OCI-LY7 (cell line): ENCODE data around the gene TMTC2. TPM values are rescaled to one million over a fixed set of nuclear protein-coding genes. Genes with fewer than 3 reads are reported as not detected.

ENCODE experiments used
- BruUV-seq: library from RNA; stranded (reverse); fragments of 400-500 nt; replicated peaks from 2 replicates; lab custom pipeline; 2021; lab: Mats Ljungman, UMichigan
- CTCF ChIA-PET: fragments of 300-600 bp; sonication (Branson Sonifier 250); formaldehyde crosslinking; loops from one replicate; lab custom pipeline; 2022; ENCODE audit warnings: antibody characterized with exemption; ENCODE audit not compliant: unreplicated experiment; lab: Charles Lee
- POLR2A ChIA-PET: fragments of 300-600 bp; sonication (Branson Sonifier 250); formaldehyde crosslinking; loops from one replicate; lab custom pipeline; 2022; ENCODE audit warnings: antibody characterized with exemption; lab: Charles Lee
- DNase-seq: peaks from one replicate; pipeline ENCODE4 v3.0.0-alpha.2; 2015; ENCODE audit warnings: low spot score
- H2AFZ ChIP-seq: fragments of 200-600 bp; sonication (generic), shearing (Covaris generic); 2 replicates; pipeline ENCODE4 v1.6.1; 2014; ENCODE audit warnings: mild to moderate bottlenecking, antibody characterized with exemption, low read length, moderate library complexity
- H3K27ac ChIP-seq: fragments of 200-600 bp; sonication (generic); 2 replicates; pipeline ENCODE4 v1.5.1; 2014; ENCODE audit warnings: mixed run types, low read depth, mild to moderate bottlenecking, moderate library complexity, low read length, inconsistent platforms; ENCODE audit not compliant: poor library complexity, severe bottlenecking
- H3K36me3 ChIP-seq: fragments of 200-600 bp; sonication (generic); 2 replicates; pipeline ENCODE4 v1.6.1; 2014; ENCODE audit warnings: mild to moderate bottlenecking, antibody characterized with exemption, low read length, moderate library complexity, mixed read lengths; ENCODE audit not compliant: insufficient read depth
- H3K4me1 ChIP-seq: fragments of 200-600 bp; sonication (generic); 2 replicates; pipeline ENCODE4 v1.5.1; 2014; ENCODE audit warnings: mild to moderate bottlenecking, low read length; ENCODE audit not compliant: insufficient read depth, poor library complexity, severe bottlenecking
- H3K4me2 ChIP-seq: fragments of 200-600 bp; sonication (generic); 2 replicates; pipeline ENCODE4 v1.6.1; 2014; ENCODE audit warnings: mild to moderate bottlenecking, low read length
- H3K4me3 ChIP-seq: fragments of 200-600 bp; sonication (generic); 2 replicates; pipeline ENCODE4 v1.5.1; 2014; ENCODE audit warnings: mild to moderate bottlenecking, low read depth, low read length; ENCODE audit not compliant: poor library complexity, severe bottlenecking
- H3K79me2 ChIP-seq: fragments of 200-600 bp; sonication (generic); 2 replicates; pipeline ENCODE4 v1.6.1; 2016; ENCODE audit warnings: low read depth, mild to moderate bottlenecking, low read length, moderate library complexity, mixed read lengths; ENCODE audit not compliant: insufficient read depth
- H3K9me2 ChIP-seq: fragments of 200-600 bp; sonication (generic); 2 replicates; pipeline ENCODE4 v1.6.1; 2016; ENCODE audit warnings: mild to moderate bottlenecking, low read length, mixed read lengths; ENCODE audit not compliant: insufficient read depth
- H3K9me3 ChIP-seq: fragments of 200-600 bp; sonication (generic); 2 replicates; pipeline ENCODE4 v1.6.1; 2014; ENCODE audit warnings: mild to moderate bottlenecking, mixed run types, low read length, mixed read lengths
- H4K20me1 ChIP-seq: fragments of 200-600 bp; sonication (generic); 2 replicates; pipeline ENCODE4 v1.6.1; 2014; ENCODE audit warnings: mild to moderate bottlenecking, antibody characterized with exemption, low read length, moderate library complexity, mixed read lengths; ENCODE audit not compliant: insufficient read depth
- CTCF ChIP-seq: fragments of 200-600 bp; sonication (generic); conservative IDR thresholded peaks from 2 replicates; pipeline ENCODE4 v1.5.1; 2014; ENCODE audit warnings: mild to moderate bottlenecking, antibody characterized with exemption, low read length, moderate library complexity, mixed read lengths
- EZH2phosphoT487 ChIP-seq: fragments of 200-600 bp; sonication (generic); IDR thresholded peaks from 2 replicates; pipeline ENCODE4 v1.6.1; 2018; ENCODE audit warnings: low read depth, borderline replicate concordance, mild to moderate bottlenecking, mixed run types, antibody characterized with exemption, low read length, moderate library complexity, mixed read lengths
- intact Hi-C: fragments of 100-400 bp; cut with micrococcal nuclease; formaldehyde crosslinking; loops from one replicate; pipeline ENCODE4 v1.10.0; 2022; ENCODE audit not compliant: unreplicated experiment
- total RNA-seq, 2 experiments: library from RNA; depleted of rRNA in 1 of 2; stranded (reverse); fragments of >200 nt in 1 of 2; shearing (Covaris generic) in 1 of 2; gene quantifications; 2 replicates each; pipeline ENCODE4 v1.2.3, GENCODE V29; 2014 to 2022

Gene TMTC2
- total RNA-seq, 2 experiments from 2014 or later: 5.6 to 8.1 TPM

- intact Hi-C loops: no loop called here
- Histone ChIP-seq H3K4me3 (no peak overlapping the region), H4K20me1 (no peaks in the 10 kb centered on the region), H3K79me2 (no peaks in the 10 kb centered on the region), H3K36me3 (no peaks in the 10 kb centered on the region), H3K9me2 (no peaks in the 10 kb centered on the region), H3K9me3 (no peaks in the 10 kb centered on the region), H2AFZ (no peak overlapping the region), H3K4me1 (no peaks in the 10 kb centered on the region), H3K4me2 (no peak overlapping the region), H3K27ac (no peak overlapping the region)
- ChIA-PET CTCF (no interaction called here), POLR2A (no interaction called here)
- no peak for DNase-seq
- no TSS peak for BruUV-seq
- TF ChIP-seq EZH2phosphoT487 (no peak), CTCF (no peak)
These were observed 412.7 kb downstream of the TMTC2 start for GRCh38 chr12:83099436-83099835.

DNA sequence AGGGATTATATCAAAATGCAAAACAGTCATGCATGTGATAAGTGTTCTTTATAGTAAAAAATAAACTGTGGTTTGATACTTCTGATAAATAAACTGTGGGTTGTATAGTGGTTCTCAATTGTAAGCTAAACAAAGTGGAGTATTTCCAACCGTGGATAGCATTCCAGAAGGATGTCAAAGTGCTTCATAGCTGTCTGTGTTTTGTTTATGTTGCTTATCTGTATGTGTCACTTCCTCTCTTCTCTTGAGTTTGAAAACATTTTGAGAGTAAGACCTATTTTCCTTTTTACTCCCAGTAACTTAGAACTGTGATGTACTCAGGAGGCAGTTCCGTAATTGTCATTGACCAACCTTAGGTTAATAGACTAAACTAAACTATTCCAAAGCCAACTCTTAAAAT lies 415.8 kb downstream of the TMTC2 start:
- BruUV-seq: no TSS peak
- H3K79me2 ChIP-seq: no peaks in the 10 kb centered on the region
- no peaks in the 10 kb centered on the region for H4K20me1 ChIP-seq
- H3K9me2 ChIP-seq: no peaks in the 10 kb centered on the region
- intact Hi-C loops: no loop called here
- no peak overlapping the region for H3K4me2 ChIP-seq
- H3K36me3 ChIP-seq: no peaks in the 10 kb centered on the region
- TF ChIP-seq CTCF: no peak
- TF ChIP-seq EZH2phosphoT487: no peak
- no peak overlapping the region for H3K27ac ChIP-seq
- H3K4me1 ChIP-seq: no peaks in the 10 kb centered on the region
- no peak for DNase-seq
- H3K4me3 ChIP-seq: no peak overlapping the region
- H2AFZ ChIP-seq: no peak overlapping the region
- no peaks in the 10 kb centered on the region for H3K9me3 ChIP-seq
- ChIA-PET POLR2A (no interaction called here), CTCF (no interaction called here)

DNA sequence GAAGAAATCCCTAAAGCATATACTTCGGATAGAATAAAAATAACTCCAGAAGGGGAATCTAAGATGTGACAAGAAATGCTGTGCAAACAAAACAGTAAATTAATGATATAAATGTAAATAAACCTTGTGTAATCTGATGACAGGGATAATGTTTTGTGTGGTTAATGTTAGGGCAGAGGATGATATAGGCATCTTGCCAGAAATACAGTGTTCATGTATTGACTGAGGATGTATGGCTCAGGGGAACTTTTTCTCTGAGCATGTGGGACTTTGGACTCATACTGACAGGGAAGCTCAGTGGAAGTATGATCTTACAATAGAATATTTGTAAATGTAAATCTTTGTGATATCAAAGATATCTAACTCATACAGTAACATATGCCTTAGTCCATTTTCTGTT lies 420.2 kb downstream of the TMTC2 start:
- TF ChIP-seq CTCF (no peak), EZH2phosphoT487 (no peak)
- Histone ChIP-seq H3K9me2 (no peaks in the 10 kb centered on the region), H4K20me1 (no peaks in the 10 kb centered on the region), H3K4me1 (no peaks in the 10 kb centered on the region), H2AFZ (no peak overlapping the region), H3K79me2 (no peaks in the 10 kb centered on the region), H3K36me3 (no peaks in the 10 kb centered on the region), H3K4me2 (no peak overlapping the region), H3K27ac (no peak overlapping the region), H3K4me3 (no peak overlapping the region), H3K9me3 (no peaks in the 10 kb centered on the region)
- BruUV-seq: no TSS peak
- POLR2A ChIA-PET: no interaction called here
- DNase-seq: no peak
- intact Hi-C loops: no loop called here
- CTCF ChIA-PET: no interaction called here
